Activated CD4-positive, CD25-positive, alpha-beta regulatory T cell treated with anti-CD3 and anti-CD28 coated beads, Interleukin-2, amount 50 U/mL, for 24 hours (primary cell): ENCODE data around the gene MSX1.
"Not testable (repeated sequence)": the region's sequence is repeated elsewhere in the genome, so short reads cannot be mapped to it uniquely, and the experiment has no call there.

Source experiments
- ATAC-seq, 2 donors: fragments of 150-1000 bp; cut with Tn5 transposase; one replicate each; pipeline ENCODE4 v1.10.0; 2021; ENCODE audit warnings: mild to moderate bottlenecking in 1 of 2, moderate library complexity in 1 of 2

Gene MSX1

GRCh38 chr4:4859325-4859798, at the start of gene MSX1:
Gene MSX1 (plus strand): TSS chr4:4859665. CDS start chr4:4859900, 235 bp downstream.
- ATAC-seq, result peak; percentile 81 to 86

DNA sequence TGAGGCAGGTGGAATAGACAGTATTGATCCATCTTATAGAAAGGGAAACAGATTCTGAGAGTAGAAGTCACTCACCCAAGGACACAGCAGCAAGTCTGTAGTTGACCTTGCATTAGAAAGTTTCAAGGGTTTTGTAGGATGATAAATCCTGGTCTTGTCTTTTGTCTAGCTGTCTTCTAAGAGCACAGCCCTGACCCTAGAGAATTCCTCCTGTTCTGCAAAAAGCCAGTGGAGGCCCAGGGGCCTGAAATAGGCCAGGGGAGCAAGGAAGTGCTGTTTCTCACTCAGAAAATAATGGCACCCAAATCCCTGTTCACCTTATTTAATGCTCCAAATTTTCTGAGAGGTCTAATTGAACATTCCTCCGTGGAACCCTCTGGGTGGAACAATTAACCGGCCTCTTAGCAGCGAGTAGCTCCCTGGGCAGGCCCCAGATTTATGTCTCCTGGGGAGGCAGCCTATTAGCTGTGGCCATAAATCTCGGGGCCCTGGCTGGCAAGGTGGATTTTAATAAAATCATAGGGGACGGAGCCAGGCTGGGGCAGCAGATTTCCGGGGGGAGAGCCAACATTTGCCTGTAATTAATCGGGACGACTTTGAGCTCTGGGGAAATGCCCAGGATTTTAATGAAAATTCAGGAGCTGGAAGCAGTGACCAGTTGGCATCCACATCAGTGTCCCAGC, 49.2 kb upstream of the MSX1 start:
- no peak for ATAC-seq

- ATAC-seq, result no peak
These were observed 48.7 kb upstream of the MSX1 start for GRCh38 chr4:4810778-4811177.

DNA sequence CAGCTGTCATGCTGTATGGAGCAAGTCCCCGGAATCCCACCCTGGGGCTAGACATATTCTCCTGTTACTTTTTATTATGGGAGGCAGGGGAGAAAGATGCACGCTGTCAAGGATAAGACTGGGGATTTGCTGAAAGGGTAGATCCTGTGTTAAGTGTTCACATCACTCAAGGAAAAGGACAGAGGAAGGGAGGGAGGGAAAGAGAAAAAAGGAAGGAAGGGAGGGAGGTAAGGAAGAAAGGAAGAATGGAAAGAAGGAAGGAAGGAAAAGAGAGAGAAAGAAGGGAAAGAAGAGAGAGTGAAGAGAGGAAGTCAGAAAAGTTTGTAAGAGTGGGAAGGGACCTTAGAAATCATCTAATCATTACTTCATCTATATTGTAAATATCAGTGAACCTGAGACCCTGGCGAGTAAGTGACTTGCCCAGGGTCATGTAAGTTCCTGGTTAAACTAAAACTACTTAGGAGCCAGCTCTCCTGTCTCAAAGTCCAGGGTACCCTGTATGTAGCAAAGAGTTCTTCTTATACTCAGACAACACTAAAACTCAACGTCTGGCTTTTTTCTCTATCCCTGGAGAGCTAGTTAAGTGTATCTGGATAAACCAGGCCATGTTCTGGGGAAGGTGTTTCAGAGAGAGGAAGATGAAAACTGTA, 47.2 kb upstream of the MSX1 start:
- no peak for ATAC-seq

GRCh38 chr4:4818415-4819212, 40.9 kb upstream of the MSX1 start:
- no peak for ATAC-seq

DNA sequence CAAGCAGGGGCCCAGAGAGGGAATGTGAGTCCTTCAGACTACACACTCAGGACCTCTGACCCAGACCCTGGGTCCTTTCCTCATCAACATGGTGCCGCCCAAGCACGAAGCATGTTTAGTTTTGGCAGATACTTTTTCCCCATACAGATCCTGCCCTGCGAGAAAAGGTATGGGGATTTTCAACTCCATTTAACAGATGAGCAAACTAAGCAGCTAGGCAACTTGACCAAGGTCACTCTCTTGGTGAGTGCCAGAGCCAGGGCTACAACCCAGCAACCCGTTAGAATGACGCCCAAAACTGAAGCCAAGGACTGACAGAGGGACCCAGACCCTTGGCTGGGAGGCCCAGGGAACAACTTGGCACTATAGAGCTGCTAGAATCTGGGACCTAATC, 40.3 kb upstream of the MSX1 start:
- ATAC-seq, result no peak

- ATAC-seq, result no peak
These were observed 39.2 kb upstream of the MSX1 start for GRCh38 chr4:4820261-4820660.

DNA sequence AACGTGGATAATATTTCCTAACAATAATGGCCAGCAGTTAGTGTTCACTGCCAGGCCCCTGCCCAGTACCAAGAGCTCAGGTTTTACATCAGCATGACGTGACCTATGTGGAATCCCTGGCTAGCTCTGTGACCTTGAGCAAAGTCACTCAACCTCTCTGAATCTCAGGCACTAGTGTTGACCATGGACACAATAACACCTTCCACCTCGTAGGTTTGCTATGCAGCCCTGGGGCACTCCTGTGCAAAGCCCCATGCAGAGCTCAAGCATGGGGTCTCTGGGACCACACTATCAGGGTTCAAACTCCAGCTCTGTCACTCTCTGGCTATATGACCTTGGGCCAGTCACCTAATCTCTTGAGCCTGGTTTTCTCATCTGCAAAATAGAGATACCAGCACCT, 38.7 kb upstream of the MSX1 start:
- ATAC-seq, result no peak

DNA sequence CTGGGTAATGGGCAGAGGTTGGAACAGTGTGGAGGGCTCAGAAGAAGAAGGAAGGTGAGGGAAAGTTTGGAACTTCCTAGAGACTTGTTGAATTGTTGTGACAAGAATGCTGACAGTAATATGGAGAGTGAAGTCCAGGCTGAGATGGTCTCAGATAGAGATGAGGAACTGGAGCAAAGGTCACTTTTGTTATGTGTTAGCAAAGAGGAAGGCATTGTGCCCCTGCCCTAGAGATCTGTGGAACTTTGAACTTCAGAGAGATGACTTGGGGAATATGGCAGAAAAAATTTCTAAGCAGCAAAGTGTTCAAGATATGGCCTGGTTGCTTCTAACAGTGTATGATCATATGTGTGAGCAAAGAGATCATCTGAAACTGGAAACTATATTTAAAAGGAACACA, 37.9 kb upstream of the MSX1 start:
- ATAC-seq, result no peak

DNA sequence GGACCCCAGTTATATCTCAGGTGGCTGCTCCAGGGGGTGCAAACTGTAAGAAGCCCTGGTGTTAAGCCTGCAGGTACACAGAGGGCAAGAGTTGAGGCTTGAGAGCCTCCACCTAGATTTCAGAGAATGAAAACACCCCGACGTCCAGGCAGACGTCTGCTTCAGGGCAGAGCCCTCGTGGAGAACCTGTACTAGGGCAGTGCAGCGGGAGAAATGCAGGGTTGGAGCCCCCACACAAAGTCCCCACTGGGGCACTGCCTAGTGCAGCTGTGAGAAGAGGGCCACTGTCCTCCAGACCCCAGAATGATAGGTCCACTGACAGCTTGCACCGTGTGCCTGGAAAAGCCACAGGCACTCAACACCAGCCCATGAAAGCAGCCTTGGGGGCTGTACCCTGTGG, 37.2 kb upstream of the MSX1 start:
- ATAC-seq, result not testable (repeated sequence)

GRCh38 chr4:4823621-4824162, 35.8 kb upstream of the MSX1 start:
- no peak for ATAC-seq

GRCh38 chr4:4824232-4824631, 35.2 kb upstream of the MSX1 start:
- ATAC-seq, result no peak

- ATAC-seq, result no peak
These were observed 34.0 kb upstream of the MSX1 start for GRCh38 chr4:4825431-4825830.

DNA sequence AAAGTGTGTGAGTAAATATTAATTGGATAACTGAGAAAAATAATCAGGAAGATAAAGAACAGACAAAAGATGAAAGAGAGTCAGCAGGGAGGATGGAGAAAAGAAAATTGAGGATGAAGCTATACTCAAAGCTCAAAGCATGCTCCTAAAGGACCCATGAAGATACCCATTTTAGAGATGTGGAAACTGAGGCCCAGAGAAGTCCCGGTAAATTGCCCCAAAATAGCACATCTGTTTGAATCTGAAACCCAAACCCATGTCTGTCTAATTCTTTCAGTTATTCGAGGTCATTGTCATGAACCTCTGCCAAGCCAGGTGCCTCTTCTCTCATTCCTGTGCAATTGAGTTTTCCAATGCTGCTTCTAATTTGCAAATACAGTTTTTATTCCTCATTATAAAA, 29.6 kb upstream of the MSX1 start:
- no peak for ATAC-seq

GRCh38 chr4:4831266-4831665, 28.2 kb upstream of the MSX1 start:
- no peak for ATAC-seq

- ATAC-seq, result no peak
These were observed 27.6 kb upstream of the MSX1 start for GRCh38 chr4:4831825-4832224.

- no peak for ATAC-seq
These were observed 23.4 kb upstream of the MSX1 start for GRCh38 chr4:4836044-4836443.

- ATAC-seq, result no peak
These were observed 22.1 kb upstream of the MSX1 start for GRCh38 chr4:4837316-4837715.

DNA sequence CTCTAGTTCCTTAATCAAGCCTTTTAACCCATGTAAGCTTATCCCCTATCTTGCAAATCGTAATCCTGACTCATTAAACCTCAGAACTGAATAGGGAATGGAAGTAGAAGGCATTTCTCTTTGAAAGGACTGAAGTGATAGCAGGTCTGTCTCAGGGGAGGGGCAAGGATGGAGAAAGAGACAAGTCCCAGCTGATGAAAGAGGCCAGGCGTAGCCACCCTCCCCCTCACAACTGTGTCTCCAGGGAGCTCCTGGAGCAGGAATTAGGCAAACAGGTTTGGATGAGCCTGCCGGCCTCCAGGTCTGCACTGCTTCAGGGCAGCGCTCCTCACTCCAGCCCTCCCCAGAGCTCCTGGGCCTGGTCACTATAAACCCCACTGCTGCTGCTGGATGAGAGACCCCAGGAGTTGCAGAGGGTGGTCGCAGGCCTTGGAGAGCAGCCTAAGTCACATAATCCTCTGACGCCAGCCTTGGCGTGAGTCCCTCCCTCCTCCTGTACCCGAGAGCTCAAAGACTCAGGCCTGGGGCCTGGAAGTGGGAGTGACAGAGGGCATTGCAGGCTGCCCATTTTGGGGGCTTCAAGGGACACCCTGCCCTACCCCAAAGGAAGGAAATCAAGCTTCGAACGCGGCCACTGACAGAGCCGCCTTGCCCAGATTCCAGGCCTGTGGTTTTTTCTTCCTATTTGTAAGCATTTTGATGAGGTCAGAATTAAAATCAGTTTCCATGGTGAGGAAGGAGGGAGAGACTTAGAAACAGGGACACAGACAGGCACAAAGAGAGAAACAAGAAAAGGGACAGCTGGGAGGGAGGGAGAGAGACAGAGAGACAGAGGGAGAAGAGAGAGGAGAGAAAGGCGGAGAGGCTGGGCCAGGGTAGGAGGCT, 21.2 kb upstream of the MSX1 start:
- ATAC-seq, result no peak

DNA sequence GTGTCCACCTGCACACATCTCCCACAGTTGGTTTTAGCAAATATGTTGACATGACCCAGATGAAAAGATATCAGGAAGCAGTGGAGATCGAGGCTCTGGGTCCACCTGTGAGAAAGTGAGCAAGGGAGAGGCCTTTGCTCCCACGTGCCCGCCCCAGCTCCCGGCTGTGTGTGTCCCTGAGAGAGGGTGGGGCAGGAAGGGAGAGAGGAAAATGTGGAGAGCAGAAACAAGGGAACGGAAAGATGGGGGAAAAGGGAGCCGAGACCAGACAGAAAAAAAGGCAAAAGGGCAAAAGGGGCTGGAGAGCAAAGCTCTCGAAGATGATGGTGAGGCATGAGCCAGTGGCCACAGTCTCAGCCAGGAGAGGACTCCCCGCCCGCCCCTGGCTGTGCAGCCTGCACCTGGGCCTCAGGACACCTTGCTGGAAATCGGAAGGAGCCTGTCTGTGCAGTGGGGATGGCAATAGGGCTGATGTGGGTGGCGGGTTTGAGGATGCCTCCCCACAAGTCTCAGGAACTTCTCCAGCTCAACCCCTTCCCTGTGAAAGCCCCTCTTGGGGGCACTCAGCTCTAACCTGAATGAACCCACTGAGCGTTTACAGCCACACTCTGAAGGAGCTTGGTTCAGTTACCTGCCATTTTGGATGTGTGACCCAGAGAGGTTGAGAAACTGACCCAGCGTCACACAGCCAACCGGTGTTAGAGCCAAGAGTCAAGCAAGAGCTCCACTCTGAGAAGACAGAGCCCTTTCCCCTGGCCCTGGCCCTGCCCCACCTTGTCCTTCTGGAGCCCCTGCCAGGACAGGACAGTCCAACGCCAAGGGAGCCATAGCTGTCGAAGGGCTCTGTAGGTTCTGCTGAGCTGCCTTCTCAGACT, 20.3 kb upstream of the MSX1 start:
- ATAC-seq, result no peak

GRCh38 chr4:4840351-4840750, 19.1 kb upstream of the MSX1 start:
- no peak for ATAC-seq
